ENCODE data around the gene EGLN2. TPM values are rescaled to one million over a fixed set of nuclear protein-coding genes. Genes with fewer than 3 reads are reported as not detected.

The EGLN2 gene
- total and polyA plus RNA-seq, 9 of the 15 experiments (the other 6 are each of a cell fraction or from before 2014, with no cell fraction given), result 9.6 to 114 (median 71.0) TPM

DNA sequence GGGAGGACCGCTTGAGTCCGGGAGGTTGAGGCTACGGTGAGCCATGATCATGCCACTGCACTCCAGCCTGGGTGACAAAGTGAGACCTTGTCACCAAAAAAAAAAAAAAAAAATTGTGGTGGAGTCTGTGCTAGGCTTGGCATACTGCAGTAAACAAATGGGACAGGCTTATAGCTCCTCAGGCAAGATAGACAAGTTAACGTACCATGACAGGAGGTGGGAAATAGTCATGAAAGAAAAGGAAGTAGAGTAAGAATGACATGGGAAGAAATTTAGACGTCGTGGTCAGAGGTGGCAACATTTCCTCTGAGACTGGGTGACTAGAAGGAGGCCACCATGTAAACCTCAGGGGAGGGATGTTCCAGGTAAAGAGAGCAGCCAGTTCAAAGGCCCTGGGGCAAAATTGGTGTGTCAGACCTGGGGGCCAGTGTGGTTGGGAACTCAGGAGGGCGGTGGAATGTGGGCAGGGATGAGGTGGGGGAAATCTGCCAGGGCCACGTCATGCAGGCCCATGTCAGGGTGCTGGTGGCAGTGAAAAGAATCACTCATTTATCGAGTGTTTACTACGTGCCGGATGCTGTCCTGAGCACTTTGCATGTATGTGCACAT, 42.4 kb upstream of the EGLN2 start:
- ATAC-seq (no peak), DNase-seq (ENCODE audit: extremely low read depth in 1 of 4, low spot score in 3 of 4) (no peak), FAIRE-seq (no peak)
- H3K4me2 ChIP-seq (ENCODE audit: insufficient read depth, low read length), result no peak overlapping the region
- H3K4me1 ChIP-seq (replicated peaks in 1 of 2; ENCODE audit: control insufficient read depth in 2 of 2, insufficient read depth in 2 of 2, low read length in 2 of 2), result peaks cover 18 to 31% of the 10 kb centered on the region in 2 experiments; a peak in 4 of 5 replicates
- no peak overlapping the region; the same call in 2 of the 3 replicates for H3K27ac ChIP-seq (ENCODE audit: extremely low read depth, low read depth, low read length)
- no peak overlapping the region for H3K4me3 ChIP-seq
- no peaks in the 10 kb centered on the region for H3K9me3 ChIP-seq (replicated peaks; ENCODE audit: control insufficient read depth, insufficient read depth, low read depth, low read length)
- no peaks in the 10 kb centered on the region for H3K27me3 ChIP-seq (ENCODE audit: control insufficient read depth in 2 of 2, insufficient read depth in 2 of 2, low read length in 2 of 2)
- ChIA-PET CTCF (ENCODE audit: low intra/inter-chr PET ratio) (no interaction called here), POLR2A (interaction anchor here (1.2 to 2.3 kb wide), 5 partner anchors 9 to 21 kb away, joined by 4 to 8 read pairs (median 5); partner anchors contain the start of gene RAB4B)
- peak overlapping the region in 1 of 2 experiments; percentile 40; a peak in 2 of 4 replicates for H3K9ac ChIP-seq (ENCODE audit: insufficient read depth in 1 of 2, low read depth in 2 of 2, low read length in 2 of 2)
- peaks cover 88% of the 10 kb centered on the region for H3K36me3 ChIP-seq (ENCODE audit: control insufficient read depth, insufficient read depth, low read length)
- H3K79me2 ChIP-seq (ENCODE audit: control insufficient read depth, insufficient read depth, low read length), result peaks cover 82% of the 10 kb centered on the region
- WGBS (ENCODE audit: insufficient coverage, low coverage, missing lambda C conversion rate), result 89% methylated on average over 7 of the region's 11 CpGs
- H4K20me1 ChIP-seq (replicated peaks; ENCODE audit: control insufficient read depth, insufficient read depth, low read length), result peaks cover 35% of the 10 kb centered on the region
- H3K9me1 ChIP-seq (ENCODE audit: control insufficient read depth, insufficient read depth, low read length), result peaks cover 3% of the 10 kb centered on the region
- BruUV-seq (replicated peaks), result no TSS peak
- TF ChIP-seq POLR2B (IDR thresholded peaks at IDR 0.05; ENCODE audit: low read depth, partially characterized antibody) (peak; percentile 18), ZNF143 (CRISPR knock-in tag; IDR thresholded peaks at IDR 0.05) (no peak), MYC (IDR thresholded peaks at IDR 0.05; ENCODE audit: low read depth, low read length) (no peak), MYC (CRISPR knock-in tag; IDR thresholded peaks at IDR 0.05; ENCODE audit: borderline replicate concordance, low read depth) (no peak), PYGO2 (tag; IDR thresholded peaks at IDR 0.05) (no peak)
- in situ Hi-C loops (cut with MboI), result no loop called here
- intact Hi-C loops (cut with micrococcal nuclease), result no loop called here
- no peak overlapping the region for H2AFZ ChIP-seq (ENCODE audit: low read depth, low read length)

DNA sequence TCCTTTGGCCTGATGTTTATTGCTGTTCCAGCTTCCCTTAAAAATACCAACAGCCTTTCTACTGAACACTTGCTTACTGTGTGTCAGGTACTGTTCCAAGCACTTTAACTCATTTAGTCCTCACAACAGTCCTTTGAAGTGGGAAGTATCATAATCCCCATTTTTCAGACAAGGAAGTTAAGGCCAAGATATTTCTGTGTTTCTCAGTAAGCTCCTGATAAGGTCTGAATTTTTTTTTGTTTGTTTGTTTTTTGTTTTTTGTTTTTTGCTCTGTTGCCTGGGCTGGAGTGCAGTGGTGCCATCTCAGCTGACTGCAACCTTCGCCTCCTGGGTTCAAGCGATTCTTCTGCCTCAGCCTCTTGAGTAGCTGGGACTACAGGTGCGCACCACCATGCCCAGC, 40.5 kb upstream of the EGLN2 start:
- CTCF ChIA-PET (ENCODE audit: low intra/inter-chr PET ratio), result no interaction called here
- H2AFZ ChIP-seq (ENCODE audit: low read depth, low read length), result no peak overlapping the region
- no peak overlapping the region for H3K9ac ChIP-seq (ENCODE audit: insufficient read depth in 1 of 2, low read depth in 2 of 2, low read length in 2 of 2)
- no peak overlapping the region for H3K4me2 ChIP-seq (ENCODE audit: insufficient read depth, low read length)
- in situ Hi-C loops (cut with MboI) (no loop called here), intact Hi-C loops (cut with micrococcal nuclease) (no loop called here)
- H3K4me1 ChIP-seq (replicated peaks in 1 of 2; ENCODE audit: control insufficient read depth in 2 of 2, insufficient read depth in 2 of 2, low read length in 2 of 2), result peaks cover 14 to 24% of the 10 kb centered on the region in 2 experiments; a peak in 4 of 5 replicates
- no peak overlapping the region for H3K4me3 ChIP-seq
- ATAC-seq (no peak), FAIRE-seq (no peak), DNase-seq (ENCODE audit: extremely low read depth in 1 of 4, low spot score in 3 of 4) (no peak)
- no peaks in the 10 kb centered on the region for H3K27me3 ChIP-seq (ENCODE audit: control insufficient read depth in 2 of 2, insufficient read depth in 2 of 2, low read length in 2 of 2)
- peaks cover 67% of the 10 kb centered on the region for H3K79me2 ChIP-seq (ENCODE audit: control insufficient read depth, insufficient read depth, low read length)
- 93% methylated on average over 3 of the region's 3 CpGs for WGBS (ENCODE audit: insufficient coverage, low coverage, missing lambda C conversion rate)
- POLR2A ChIA-PET, result interaction anchor here (1.2 to 2.3 kb wide), 3 partner anchors 8 to 19 kb away, joined by 4 to 8 read pairs (median 6); partner anchors contain the start of genes ACTMAP and RAB4B
- H4K20me1 ChIP-seq (replicated peaks; ENCODE audit: control insufficient read depth, insufficient read depth, low read length), result peaks cover 29% of the 10 kb centered on the region
- peaks cover 3% of the 10 kb centered on the region for H3K9me1 ChIP-seq (ENCODE audit: control insufficient read depth, insufficient read depth, low read length)
- peaks cover 93% of the 10 kb centered on the region for H3K36me3 ChIP-seq (ENCODE audit: control insufficient read depth, insufficient read depth, low read length)
- H3K27ac ChIP-seq (ENCODE audit: extremely low read depth, low read depth, low read length), result no peak overlapping the region
- no peaks in the 10 kb centered on the region for H3K9me3 ChIP-seq (replicated peaks; ENCODE audit: control insufficient read depth, insufficient read depth, low read depth, low read length)
- TF ChIP-seq JUN (IDR thresholded peaks at IDR 0.05; ENCODE audit: borderline replicate concordance, low read depth, low read length) (no peak), JUN (CRISPR knock-in tag; IDR thresholded peaks at IDR 0.05; ENCODE audit: borderline replicate concordance) (no peak), ZNF239 (CRISPR knock-in tag; IDR thresholded peaks at IDR 0.05) (peak; percentile 79), RBM25 (IDR thresholded peaks at IDR 0.05; ENCODE audit: low read depth, low read length, severe bottlenecking) (peak; percentile 35)
- no TSS peak for BruUV-seq (replicated peaks)

All from K562 (cell line).